ENCODE results near the gene SMG9.
A peak's percentile ranks its signal among the peaks of the same experiment; 100 is the strongest.

SMG9 gene

GRCh38 chr19:43754503-43755255 is at the start of gene SMG9:
Gene SMG9 (minus strand): TSS chr19:43754962. CDS start chr19:43750741, 4,221 bp downstream.
- DNase-seq = peak; percentile 99

- DNase-seq = no peak
Observed at GRCh38 chr19:43804432-43804831, 49.7 kb upstream of the SMG9 start.

- no peak for DNase-seq
Observed at GRCh38 chr19:43802216-43802951, 47.6 kb upstream of the SMG9 start, which contains the start of gene LYPD5. Gene LYPD5 (minus strand): TSS chr19:43802447. CDS start chr19:43802380, 67 bp downstream.

- no peak for DNase-seq
Observed at GRCh38 chr19:43799502-43800142, 44.9 kb upstream of the SMG9 start.

- peak; percentile 30 for DNase-seq
Observed at GRCh38 chr19:43798546-43799409, 44.0 kb upstream of the SMG9 start.

GRCh38 chr19:43798026-43798545 is 43.3 kb upstream of the SMG9 start:
- DNase-seq = no peak

GRCh38 chr19:43797556-43797955 is 42.8 kb upstream of the SMG9 start:
- no peak for DNase-seq

GRCh38 chr19:43797118-43797517 is 42.4 kb upstream of the SMG9 start:
- no peak for DNase-seq

GRCh38 chr19:43790587-43790986 is 35.8 kb upstream of the SMG9 start:
- DNase-seq = no peak

- DNase-seq = peak; percentile 43
Observed at GRCh38 chr19:43789029-43789428, 34.3 kb upstream of the SMG9 start.

- no peak for DNase-seq
Observed at GRCh38 chr19:43786665-43787064, 31.9 kb upstream of the SMG9 start.

- DNase-seq = peak; percentile 85
Observed at GRCh38 chr19:43784981-43785808, 30.4 kb upstream of the SMG9 start.

- no peak for DNase-seq
Observed at GRCh38 chr19:43784241-43784980, 29.6 kb upstream of the SMG9 start.

- no peak for DNase-seq
Observed at GRCh38 chr19:43783636-43784035, 28.9 kb upstream of the SMG9 start.

GRCh38 chr19:43782689-43783231 is 28.0 kb upstream of the SMG9 start:
- DNase-seq = no peak

- DNase-seq = no peak
Observed at GRCh38 chr19:43782311-43782660, 27.5 kb upstream of the SMG9 start.

- no peak for DNase-seq
Observed at GRCh38 chr19:43781630-43782310, 27.0 kb upstream of the SMG9 start.

GRCh38 chr19:43780706-43781525 is 26.2 kb upstream of the SMG9 start, which contains the start of gene KCNN4:
Gene KCNN4 (minus strand): TSS chr19:43780973. CDS start chr19:43780861, 112 bp downstream.
- no peak for DNase-seq

- DNase-seq = no peak
Observed at GRCh38 chr19:43779820-43780219, 25.1 kb upstream of the SMG9 start.

Data from eye (tissue), 1 donor.